MCF 10A (cell line): ENCODE data around the gene EGFL7. TPM values are rescaled to one million over a fixed set of nuclear protein-coding genes. Genes with fewer than 3 reads are reported as not detected.

Experiments
- BruUV-seq: library from RNA; stranded (reverse); fragments of 400-500 nt; replicated peaks from 2 replicates; lab custom pipeline; 2021; lab: Mats Ljungman, UMichigan
- CTCF ChIA-PET: fragments of 300-600 bp; sonication (Branson Sonifier 250); formaldehyde crosslinking; extraction: SDS; loops from one replicate; lab custom pipeline; 2021; ENCODE audit warnings: antibody characterized with exemption, inconsistent platforms; lab: Yijun Ruan, JAX
- POLR2A ChIA-PET: fragments of 300-600, 350-650 bp; sonication (Branson Sonifier 250); formaldehyde crosslinking; extraction: SDS; loops from one replicate; lab custom pipeline; 2020; ENCODE audit warnings: antibody characterized with exemption, inconsistent platforms; lab: Yijun Ruan, JAX
- DNase-seq: peaks from one replicate; pipeline ENCODE4 v3.0.0-alpha.2; 2018; ENCODE audit not compliant: unreplicated experiment
- H3K27ac Mint-ChIP-seq: one replicate; pipeline ENCODE4 v1.8.0; 2022; ENCODE audit warnings: mild to moderate bottlenecking, low read depth, mixed read lengths; ENCODE audit not compliant: unreplicated experiment
- H3K27me3 Mint-ChIP-seq: one replicate; pipeline ENCODE4 v1.8.0; 2022; ENCODE audit warnings: mixed read lengths; ENCODE audit not compliant: insufficient read depth, unreplicated experiment
- H3K36me3 Mint-ChIP-seq: one replicate; pipeline ENCODE4 v1.8.0; 2022; ENCODE audit warnings: mild to moderate bottlenecking, moderate library complexity, mixed read lengths; ENCODE audit not compliant: insufficient read depth, unreplicated experiment
- H3K4me1 Mint-ChIP-seq: one replicate; pipeline ENCODE4 v1.8.0; 2022; ENCODE audit warnings: mixed read lengths; ENCODE audit not compliant: insufficient read depth, unreplicated experiment
- H3K4me3 Mint-ChIP-seq: one replicate; pipeline ENCODE4 v1.8.0; 2022; ENCODE audit warnings: mild to moderate bottlenecking, moderate library complexity, mixed read lengths; ENCODE audit not compliant: unreplicated experiment
- H3K9me3 Mint-ChIP-seq: one replicate; pipeline ENCODE4 v1.8.0; 2022; ENCODE audit warnings: mixed read lengths; ENCODE audit not compliant: unreplicated experiment
- intact Hi-C: fragments of 100-400 bp; cut with micrococcal nuclease; formaldehyde crosslinking; loops from 2 replicates; pipeline ENCODE4 v1.14.1; 2022
- total RNA-seq: library from RNA; stranded (reverse); gene quantifications from 2 replicates; pipeline ENCODE4 v1.2.3, GENCODE V29; 2022
- TF ChIP-seq, protein P1 (sequence below): fragments of 200-600 bp; IDR thresholded peaks from one replicate; pipeline ENCODE4 v1.8.0; 2022; ENCODE audit warnings: antibody characterized with exemption, mild to moderate bottlenecking; ENCODE audit not compliant: unreplicated experiment

EGFL7 gene
- total RNA-seq, 1 experiment from 2014 or later, result 3.9 TPM

GRCh38 chr9:136656183-136656738, 6.5 kb upstream of the EGFL7 start:
- no peak overlapping the region for H3K4me3 Mint-ChIP-seq
- no peaks in the 10 kb centered on the region for H3K36me3 Mint-ChIP-seq
- H3K9me3 Mint-ChIP-seq, result no peaks in the 10 kb centered on the region
- intact Hi-C loops, result no loop called here
- H3K27ac Mint-ChIP-seq, result no peak overlapping the region
- BruUV-seq, result no TSS peak
- peaks cover 20% of the 10 kb centered on the region for H3K27me3 Mint-ChIP-seq
- CTCF ChIA-PET, result interaction anchor here (1.0 kb wide), 2 partner anchors 16 to 71 kb away, joined by 4 to 5 read pairs; no protein-coding TSS in a partner anchor
- POLR2A ChIA-PET, result no interaction called here
- TF ChIP-seq, protein P1, sequence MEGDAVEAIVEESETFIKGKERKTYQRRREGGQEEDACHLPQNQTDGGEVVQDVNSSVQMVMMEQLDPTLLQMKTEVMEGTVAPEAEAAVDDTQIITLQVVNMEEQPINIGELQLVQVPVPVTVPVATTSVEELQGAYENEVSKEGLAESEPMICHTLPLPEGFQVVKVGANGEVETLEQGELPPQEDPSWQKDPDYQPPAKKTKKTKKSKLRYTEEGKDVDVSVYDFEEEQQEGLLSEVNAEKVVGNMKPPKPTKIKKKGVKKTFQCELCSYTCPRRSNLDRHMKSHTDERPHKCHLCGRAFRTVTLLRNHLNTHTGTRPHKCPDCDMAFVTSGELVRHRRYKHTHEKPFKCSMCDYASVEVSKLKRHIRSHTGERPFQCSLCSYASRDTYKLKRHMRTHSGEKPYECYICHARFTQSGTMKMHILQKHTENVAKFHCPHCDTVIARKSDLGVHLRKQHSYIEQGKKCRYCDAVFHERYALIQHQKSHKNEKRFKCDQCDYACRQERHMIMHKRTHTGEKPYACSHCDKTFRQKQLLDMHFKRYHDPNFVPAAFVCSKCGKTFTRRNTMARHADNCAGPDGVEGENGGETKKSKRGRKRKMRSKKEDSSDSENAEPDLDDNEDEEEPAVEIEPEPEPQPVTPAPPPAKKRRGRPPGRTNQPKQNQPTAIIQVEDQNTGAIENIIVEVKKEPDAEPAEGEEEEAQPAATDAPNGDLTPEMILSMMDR, result no peak
- DNase-seq, result no peak
- H3K4me1 Mint-ChIP-seq, result no peaks in the 10 kb centered on the region

GRCh38 chr9:136656795-136657611, 5.7 kb upstream of the EGFL7 start:
- DNase-seq, result no peak
- H3K27ac Mint-ChIP-seq, result no peak overlapping the region
- BruUV-seq, result no TSS peak
- TF ChIP-seq, protein P1, result no peak
- H3K27me3 Mint-ChIP-seq, result peaks cover 20% of the 10 kb centered on the region
- H3K4me1 Mint-ChIP-seq, result no peaks in the 10 kb centered on the region
- POLR2A ChIA-PET, result no interaction called here
- CTCF ChIA-PET, result interaction anchor here (0.6 to 1.0 kb wide), 2 partner anchors 15 to 360 kb away, joined by 4 read pairs; no protein-coding TSS in a partner anchor
- no peaks in the 10 kb centered on the region for H3K9me3 Mint-ChIP-seq
- intact Hi-C loops, result no loop called here
- H3K4me3 Mint-ChIP-seq, result no peak overlapping the region
- H3K36me3 Mint-ChIP-seq, result no peaks in the 10 kb centered on the region

DNA sequence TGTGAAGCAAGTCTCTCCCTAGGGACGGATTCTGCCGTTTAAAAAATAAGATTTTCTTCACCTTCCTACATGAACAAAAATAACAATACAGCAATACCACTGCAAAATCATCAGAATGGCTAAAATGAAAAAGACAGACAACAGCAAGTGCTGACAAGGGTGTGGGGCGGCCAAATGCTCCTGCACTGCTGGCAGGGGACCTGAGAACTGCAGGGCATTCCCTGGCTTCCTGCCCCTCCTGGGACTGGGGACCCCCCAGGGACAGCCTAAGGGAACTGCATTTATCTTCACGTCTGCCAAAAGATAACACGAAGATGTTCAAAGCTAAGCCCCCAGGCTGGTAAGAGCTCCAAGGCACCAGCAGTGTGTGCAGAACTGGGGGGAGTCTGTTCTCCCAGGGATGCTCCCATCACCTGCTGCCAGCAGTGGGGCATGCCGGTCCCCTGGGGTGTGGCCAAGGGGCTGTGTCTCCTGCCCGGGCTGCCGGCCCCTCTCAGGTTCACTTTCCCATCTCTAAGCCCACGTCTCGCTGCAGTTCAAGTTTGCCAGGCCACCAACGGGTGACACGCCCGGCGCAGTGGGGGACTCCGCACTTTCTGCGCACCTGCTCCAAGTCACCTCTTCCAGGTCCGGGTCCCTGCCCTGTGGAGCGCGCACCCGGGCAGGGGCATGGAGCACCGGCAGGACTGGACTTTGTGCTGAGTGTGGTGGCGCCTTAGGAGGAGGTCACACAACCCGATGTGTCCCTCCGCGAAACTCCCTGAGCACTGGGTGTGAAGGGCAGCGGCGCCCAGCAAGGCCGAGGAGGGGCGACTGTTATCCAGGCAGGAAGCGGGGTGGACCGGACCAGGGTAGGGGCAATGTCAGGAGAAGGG, 4.5 kb upstream of the EGFL7 start:
- CTCF ChIA-PET, result interaction anchor here (1.1 kb wide), 1 partner anchor 93 kb away, joined by 4 read pairs; no protein-coding TSS in a partner anchor
- TF ChIP-seq, protein P1, result no peak

More for the DNA sequence above, 4.5 kb upstream of the EGFL7 start:
- Mint-ChIP-seq H3K36me3 (no peaks in the 10 kb centered on the region), H3K9me3 (no peaks in the 10 kb centered on the region), H3K27ac (no peak overlapping the region), H3K4me3 (no peak overlapping the region), H3K4me1 (no peaks in the 10 kb centered on the region), H3K27me3 (peaks cover 20% of the 10 kb centered on the region)
- BruUV-seq, result no TSS peak
- DNase-seq, result no peak
- POLR2A ChIA-PET, result no interaction called here
- intact Hi-C loops, result no loop called here
